Cardiac muscle cell (in vitro differentiated cells and primary cell): Measurements from ENCODE around the gene NMD3. TPM values are rescaled to one million over a fixed set of nuclear protein-coding genes. Genes with fewer than 3 reads are reported as not detected.

Experiments
- DNase-seq, 2 donors: peaks; one replicate each; pipeline versions ENCODE4 v3.0.0 to v3.0.0-alpha.2; 2010 to 2017; ENCODE audit warnings: low read depth in 1 of 2, low spot score in 1 of 2
- H3K27ac ChIP-seq: fragments of 200-600 bp; sonication (generic); 2 replicates; pipeline ENCODE4 v1.5.1; 2016
- H3K27me3 ChIP-seq: fragments of 200-600 bp; sonication (generic); 2 replicates; pipeline ENCODE4 v1.6.0; 2016; ENCODE audit warnings: control low read depth
- H3K36me3 ChIP-seq: fragments of 200-600 bp; sonication (generic); 2 replicates; pipeline ENCODE4 v1.5.1; 2016; ENCODE audit warnings: control low read depth
- H3K4me1 ChIP-seq: fragments of 200-600 bp; sonication (generic); 2 replicates; pipeline ENCODE4 v1.8.1; 2017; ENCODE audit warnings: low read depth, mild to moderate bottlenecking, mixed run types
- H3K4me3 ChIP-seq: fragments of 200-600 bp; sonication (generic); 2 replicates; pipeline ENCODE4 v1.5.1; 2016; ENCODE audit warnings: mild to moderate bottlenecking
- H3K9me3 ChIP-seq: fragments of 200-600 bp; sonication (generic); 2 replicates; pipeline ENCODE4 v1.5.1; 2017; ENCODE audit warnings: low read depth, mild to moderate bottlenecking, control low read depth
- CTCF ChIP-seq: IDR thresholded peaks from 2 replicates; pipeline ENCODE4 v1.5.1; 2012; ENCODE audit warnings: low read depth, mild to moderate bottlenecking, low read length
- polyA plus RNA-seq: library from polyadenylated mRNA; unstranded; fragments of >200 nt; fragmentation: Nextera tagmentation; extraction: Ambion mirVana; gene quantifications from 2 replicates; pipeline ENCODE4 v1.2.1, GENCODE V29; 2016
- total RNA-seq: library from RNA; depleted of rRNA; stranded (reverse); fragments of >200 nt; gene quantifications from 2 replicates; pipeline ENCODE4 v1.2.3, GENCODE V29; 2016

The NMD3 gene
- total and polyA plus RNA-seq, 2 experiments from 2014 or later, result 30.6 to 36.8 TPM

GRCh38 chr3:161212171-161212771, 8.8 kb upstream of the NMD3 start:
- no peak for DNase-seq
- no peaks in the 10 kb centered on the region for H3K36me3 ChIP-seq
- no peak for TF ChIP-seq CTCF
- H3K27ac ChIP-seq, result no peak overlapping the region
- H3K9me3 ChIP-seq, result no peaks in the 10 kb centered on the region
- H3K27me3 ChIP-seq, result no peaks in the 10 kb centered on the region
- H3K4me3 ChIP-seq, result no peak overlapping the region
- peaks cover 3% of the 10 kb centered on the region for H3K4me1 ChIP-seq

GRCh38 chr3:161212906-161213305, 8.2 kb upstream of the NMD3 start:
- H3K4me1 ChIP-seq, result peaks cover 3% of the 10 kb centered on the region

GRCh38 chr3:161213644-161214043, 7.5 kb upstream of the NMD3 start:
- no peaks in the 10 kb centered on the region for H3K36me3 ChIP-seq
- no peak for DNase-seq
- no peak for TF ChIP-seq CTCF

More at GRCh38 chr3:161212906-161213305, 8.2 kb upstream of the NMD3 start:
- DNase-seq, result peak in 1 of 2 donors; percentile 32
- Histone ChIP-seq H3K27me3 (no peaks in the 10 kb centered on the region), H3K4me3 (no peak overlapping the region), H3K27ac (no peak overlapping the region), H3K36me3 (no peaks in the 10 kb centered on the region), H3K9me3 (no peaks in the 10 kb centered on the region)
- no peak for TF ChIP-seq CTCF

GRCh38 chr3:161215185-161215584, 5.9 kb upstream of the NMD3 start:
- H3K4me1 ChIP-seq, result peaks cover 3% of the 10 kb centered on the region
- no peak overlapping the region for H3K27ac ChIP-seq
- H3K36me3 ChIP-seq, result no peaks in the 10 kb centered on the region
- H3K9me3 ChIP-seq, result no peaks in the 10 kb centered on the region
- no peak for TF ChIP-seq CTCF
- no peak for DNase-seq
- H3K27me3 ChIP-seq, result no peaks in the 10 kb centered on the region
- no peak overlapping the region for H3K4me3 ChIP-seq

More at GRCh38 chr3:161213644-161214043, 7.5 kb upstream of the NMD3 start:
- H3K9me3 ChIP-seq, result no peaks in the 10 kb centered on the region
- H3K27ac ChIP-seq, result no peak overlapping the region
- no peaks in the 10 kb centered on the region for H3K27me3 ChIP-seq
- peaks cover 3% of the 10 kb centered on the region for H3K4me1 ChIP-seq
- no peak overlapping the region for H3K4me3 ChIP-seq

- peak in 1 of 2 donors; percentile 7 for DNase-seq
- Histone ChIP-seq H3K9me3 (no peaks in the 10 kb centered on the region), H3K27ac (no peak overlapping the region), H3K36me3 (no peaks in the 10 kb centered on the region), H3K4me3 (no peak overlapping the region), H3K4me1 (peaks cover 8% of the 10 kb centered on the region), H3K27me3 (no peaks in the 10 kb centered on the region)
- TF ChIP-seq CTCF, result no peak
Measured at GRCh38 chr3:161217496-161217895, 3.6 kb upstream of the NMD3 start.
